HG02943 (cell line): Measurements from ENCODE around the gene AZU1.

ENCODE experiments used
- ATAC-seq: cut with Tn5 transposase; IDR thresholded peaks from one replicate; pipeline ENCODE4 v1.9.1; 2021; ENCODE audit warnings: mild to moderate bottlenecking, low read depth, moderate library complexity; ENCODE audit not compliant: unreplicated experiment

The AZU1 gene

GRCh38 chr19:796692-797527 lies 30.7 kb upstream of the AZU1 start, which contains the start of gene PTBP1:
PTBP1 (plus strand) TSS chr19:797452; CDS start chr19:797498, 46 bp downstream.
- ATAC-seq, result peak; percentile 64

DNA sequence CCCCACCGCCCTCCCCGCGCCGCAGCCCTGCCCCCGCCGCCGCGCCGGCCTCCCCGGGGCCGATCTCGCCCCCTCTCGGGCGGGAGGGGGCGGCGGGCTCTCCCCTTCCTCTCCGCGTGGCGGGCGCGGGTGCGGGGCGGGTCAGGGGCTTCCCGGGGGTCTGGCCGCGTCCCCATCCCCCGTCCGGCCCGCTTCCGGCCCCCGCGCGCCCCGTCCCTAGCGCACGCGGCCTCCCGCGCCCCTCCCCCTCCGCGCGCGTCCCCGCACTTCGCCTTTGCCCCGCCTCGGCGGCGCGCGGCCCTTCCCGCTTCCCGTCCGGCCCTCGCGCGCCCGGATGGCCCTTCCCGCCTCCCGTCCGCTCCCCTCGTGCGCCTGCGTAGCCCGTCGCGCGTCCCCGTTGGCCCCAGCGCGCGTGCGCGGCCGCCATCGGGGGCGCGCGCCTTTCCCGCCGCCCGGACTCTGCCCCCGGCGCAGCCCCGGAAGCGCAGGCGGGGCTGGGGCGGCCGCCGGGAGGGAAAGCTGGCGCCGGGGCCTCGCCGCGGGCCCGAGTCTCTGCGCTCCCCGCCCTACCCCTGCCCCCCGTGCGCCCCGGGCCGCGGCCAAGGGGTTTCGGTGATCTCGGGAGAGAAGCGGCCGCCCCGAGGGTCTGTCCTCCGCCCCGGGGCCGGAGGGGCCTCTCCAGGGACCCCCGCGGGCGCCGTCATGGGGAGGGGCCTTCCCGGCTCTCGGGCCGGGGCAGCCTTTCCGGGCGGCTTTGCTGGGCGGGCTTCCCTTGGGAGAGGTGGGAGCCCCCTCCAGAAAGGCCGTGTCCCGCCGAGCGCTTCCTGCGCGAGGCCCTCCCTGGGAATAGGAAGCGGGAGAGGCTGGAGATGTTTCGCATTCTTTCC lies 29.9 kb upstream of the AZU1 start:
- ATAC-seq, result peak; percentile 40

DNA sequence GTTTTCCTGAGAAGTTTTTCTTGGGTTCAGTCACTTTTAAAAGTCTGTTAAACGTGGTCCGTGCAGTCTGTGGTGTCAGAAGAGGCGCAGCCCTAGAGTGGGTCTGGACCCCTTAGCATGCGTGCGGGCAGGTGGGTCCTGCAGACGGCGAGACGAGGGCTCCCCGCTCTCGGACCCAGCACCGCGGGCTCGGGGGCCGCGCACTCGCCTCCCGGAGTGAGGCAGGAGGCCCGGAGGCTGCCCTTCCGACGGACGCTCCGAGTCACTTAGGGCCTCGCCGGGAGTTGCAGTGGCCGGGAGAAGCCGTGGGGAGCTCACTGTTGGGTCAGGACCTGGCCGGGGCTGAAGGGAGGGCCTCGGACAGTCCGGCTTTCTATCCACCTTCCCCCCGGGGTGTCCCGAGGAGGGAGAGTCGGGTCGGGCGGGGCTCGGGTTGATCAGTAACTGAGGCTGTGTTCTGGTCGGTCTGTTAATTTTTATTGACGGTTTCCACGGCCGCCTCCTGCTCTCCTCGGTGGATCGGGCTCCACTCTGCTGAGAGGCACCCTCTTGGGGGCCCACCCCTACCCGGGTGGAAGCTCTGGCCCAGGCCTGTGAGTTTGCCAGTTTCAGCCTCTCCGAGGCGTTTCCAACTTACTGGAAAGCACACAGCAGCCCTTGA lies 29.1 kb upstream of the AZU1 start:
- no peak for ATAC-seq

DNA sequence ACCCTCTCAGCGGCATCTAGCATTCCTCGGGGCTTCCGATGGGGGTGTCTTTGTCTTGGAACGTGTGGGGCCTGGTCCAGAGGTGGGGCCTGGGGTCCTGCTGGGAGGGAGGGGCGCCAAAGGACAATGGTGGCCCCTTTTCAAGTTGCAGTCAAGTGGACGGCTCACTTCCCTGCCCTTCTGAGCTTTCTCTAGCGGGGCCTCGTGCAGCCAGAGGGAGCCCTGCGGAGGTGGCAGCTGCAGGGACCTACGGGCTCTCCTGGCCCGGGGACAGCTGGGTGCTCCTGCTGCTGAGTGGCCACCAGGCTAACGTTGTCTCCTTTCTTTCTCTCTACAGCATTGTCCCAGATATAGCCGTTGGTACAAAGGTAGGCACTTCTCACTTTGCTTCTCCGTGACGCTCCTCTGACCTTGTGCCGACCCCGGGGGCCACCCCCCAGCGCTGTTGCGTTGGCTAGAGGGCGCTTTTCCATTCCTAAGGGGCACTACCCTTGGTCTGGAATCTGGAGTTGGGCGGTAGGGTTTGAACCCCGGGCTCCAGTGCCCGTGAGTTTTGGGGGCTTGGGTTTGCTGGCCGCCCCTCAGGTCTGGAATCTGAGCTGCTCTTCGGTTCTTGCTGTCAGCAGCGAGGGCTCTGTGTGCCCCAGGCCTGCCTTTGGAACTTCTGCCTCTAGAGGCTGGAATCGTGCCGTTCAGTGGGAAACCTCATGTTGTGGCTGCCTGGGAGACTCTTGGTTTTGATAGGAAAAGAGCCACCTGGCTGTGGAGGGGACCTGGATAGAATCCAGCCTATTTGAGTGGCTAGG lies 28.4 kb upstream of the AZU1 start:
- no peak for ATAC-seq

- ATAC-seq, result no peak
These were observed 27.1 kb upstream of the AZU1 start for GRCh38 chr19:800360-801029.

GRCh38 chr19:801030-801860 lies 26.4 kb upstream of the AZU1 start:
- ATAC-seq, result no peak

DNA sequence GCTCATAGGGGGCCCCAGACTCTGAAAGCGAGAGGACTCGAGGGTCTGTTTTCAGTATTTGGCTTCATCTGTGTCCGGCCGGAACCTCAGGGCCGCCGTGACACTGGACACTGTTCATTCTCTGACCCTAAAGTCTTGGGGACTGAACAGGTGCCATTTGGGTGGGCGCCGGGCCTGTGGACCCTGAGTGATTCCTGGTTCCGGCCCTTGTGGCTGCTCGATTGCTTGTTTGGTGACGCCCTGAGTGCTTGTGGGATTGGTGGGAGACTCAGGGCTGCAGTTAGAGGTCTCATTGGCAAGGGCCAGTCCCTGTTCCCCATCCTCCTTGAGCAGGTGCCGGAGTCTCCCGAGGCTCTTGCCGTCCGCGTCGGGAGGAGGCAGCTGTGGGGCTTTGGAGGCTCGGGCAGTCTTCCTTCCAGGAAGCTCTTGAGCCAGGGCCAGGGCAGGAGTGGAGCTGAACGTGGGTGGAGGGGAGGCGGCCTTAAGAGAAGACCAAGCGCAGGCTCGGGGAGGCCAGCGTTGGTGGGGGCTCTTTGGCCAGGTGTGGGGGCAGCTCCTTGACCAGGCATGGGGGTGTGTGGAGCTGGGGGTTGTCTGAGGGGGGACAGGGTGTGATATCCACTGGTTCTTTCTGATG lies 25.7 kb upstream of the AZU1 start:
- ATAC-seq, result no peak

- ATAC-seq, result no peak
These were observed 25.0 kb upstream of the AZU1 start for GRCh38 chr19:802498-803098.

GRCh38 chr19:803099-803561 lies 24.5 kb upstream of the AZU1 start:
- ATAC-seq, result no peak

DNA sequence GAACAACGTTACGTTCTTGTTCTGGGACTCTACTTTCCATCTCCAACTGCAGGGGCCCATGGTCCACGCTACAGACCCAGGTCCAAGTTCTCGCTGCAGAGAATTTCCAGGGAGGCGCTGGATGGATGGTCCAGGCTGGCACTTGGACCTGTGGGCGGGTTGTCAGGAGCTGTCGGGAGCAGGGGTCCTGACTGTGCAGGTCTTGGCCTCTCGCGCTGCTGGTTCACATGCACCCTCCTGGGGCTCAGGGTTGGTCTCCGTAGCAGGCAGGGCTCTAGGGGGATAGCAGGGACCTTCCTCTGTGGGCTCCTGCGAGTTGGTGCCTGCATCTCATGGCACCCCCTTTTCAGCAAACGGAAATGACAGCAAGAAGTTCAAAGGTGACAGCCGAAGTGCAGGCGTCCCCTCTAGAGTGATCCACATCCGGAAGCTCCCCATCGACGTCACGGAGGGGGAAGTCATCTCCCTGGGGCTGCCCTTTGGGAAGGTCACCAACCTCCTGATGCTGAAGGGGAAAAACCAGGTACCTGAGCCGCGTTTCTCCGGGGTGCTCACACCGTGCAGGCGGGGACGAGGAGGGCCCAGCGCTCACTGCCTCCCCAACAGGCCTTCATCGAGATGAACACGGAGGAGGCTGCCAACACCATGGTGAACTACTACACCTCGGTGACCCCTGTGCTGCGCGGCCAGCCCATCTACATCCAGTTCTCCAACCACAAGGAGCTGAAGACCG lies 23.8 kb upstream of the AZU1 start:
- no peak for ATAC-seq

DNA sequence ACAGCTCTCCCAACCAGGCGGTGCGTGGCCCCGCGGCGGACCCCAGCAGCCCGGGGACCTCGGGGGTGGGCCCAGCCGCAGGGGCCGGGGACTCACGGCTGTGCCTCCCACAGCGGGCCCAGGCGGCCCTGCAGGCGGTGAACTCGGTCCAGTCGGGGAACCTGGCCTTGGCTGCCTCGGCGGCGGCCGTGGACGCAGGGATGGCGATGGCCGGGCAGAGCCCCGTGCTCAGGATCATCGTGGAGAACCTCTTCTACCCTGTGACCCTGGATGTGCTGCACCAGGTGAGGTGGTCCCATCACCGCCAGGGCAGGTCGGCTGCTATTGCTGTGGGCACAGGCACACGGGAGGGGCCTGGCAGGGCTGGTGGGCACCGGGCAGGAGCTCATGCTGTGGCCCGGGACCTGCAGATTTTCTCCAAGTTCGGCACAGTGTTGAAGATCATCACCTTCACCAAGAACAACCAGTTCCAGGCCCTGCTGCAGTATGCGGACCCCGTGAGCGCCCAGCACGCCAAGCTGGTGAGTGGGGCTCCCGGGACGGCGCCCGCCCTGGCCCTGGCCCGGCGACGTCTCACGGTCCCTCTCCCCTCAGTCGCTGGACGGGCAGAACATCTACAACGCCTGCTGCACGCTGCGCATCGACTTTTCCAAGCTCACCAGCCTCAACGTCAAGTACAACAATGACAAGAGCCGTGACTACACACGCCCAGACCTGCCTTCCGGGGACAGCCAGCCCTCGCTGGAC lies 23.0 kb upstream of the AZU1 start:
- ATAC-seq, result no peak

DNA sequence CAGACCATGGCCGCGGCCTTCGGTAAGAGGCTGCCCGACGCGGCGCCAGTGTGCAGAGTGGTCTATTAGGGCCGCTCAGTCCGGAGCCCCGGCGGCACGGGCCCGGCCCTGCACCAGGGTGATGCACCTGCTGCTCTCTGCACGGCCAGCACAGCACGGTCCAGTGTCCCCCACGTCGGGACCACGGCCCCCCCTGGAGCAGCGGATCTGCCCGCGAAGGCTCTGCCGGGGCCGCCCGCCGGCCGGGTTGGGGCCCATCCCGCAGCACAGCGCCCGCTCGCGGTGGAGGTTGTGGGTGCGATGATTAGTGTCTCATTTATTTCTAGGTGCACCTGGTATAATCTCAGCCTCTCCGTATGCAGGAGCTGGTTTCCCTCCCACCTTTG lies 22.5 kb upstream of the AZU1 start:
- no peak for ATAC-seq

- no peak for ATAC-seq
These were observed 21.8 kb upstream of the AZU1 start for GRCh38 chr19:805600-806550.

- no peak for ATAC-seq
These were observed 20.7 kb upstream of the AZU1 start for GRCh38 chr19:806815-807421.
